Activated T-cell treated with anti-CD3 and anti-CD28 coated beads for 48 hours (primary cell): ENCODE data around the gene DTL.

Experiments used
- DNase-seq: peaks from one replicate; pipeline ENCODE4 v3.0.0-alpha.2; 2020; ENCODE audit warnings: low read depth

DTL gene

DNA sequence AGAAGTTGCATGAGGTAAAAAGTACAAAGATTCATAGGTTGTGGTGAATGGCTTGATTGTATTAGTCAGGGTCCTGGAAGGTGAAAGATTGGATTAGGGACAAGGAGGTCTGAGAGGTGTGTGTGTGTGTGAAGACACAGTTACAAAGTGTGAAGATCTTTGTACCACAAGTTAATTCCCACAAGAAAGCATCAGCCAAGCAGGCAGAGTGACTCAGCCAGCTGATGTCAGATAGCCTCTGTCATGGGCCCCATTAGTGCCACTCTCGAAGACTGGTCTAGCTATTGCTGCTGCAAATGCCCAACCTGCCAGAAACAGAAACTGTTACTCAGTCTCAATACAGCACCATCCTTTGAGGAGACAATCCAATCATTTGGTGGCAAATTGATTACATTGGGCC lies 96.5 kb downstream of the DTL start:
- DNase-seq: no peak

DNA sequence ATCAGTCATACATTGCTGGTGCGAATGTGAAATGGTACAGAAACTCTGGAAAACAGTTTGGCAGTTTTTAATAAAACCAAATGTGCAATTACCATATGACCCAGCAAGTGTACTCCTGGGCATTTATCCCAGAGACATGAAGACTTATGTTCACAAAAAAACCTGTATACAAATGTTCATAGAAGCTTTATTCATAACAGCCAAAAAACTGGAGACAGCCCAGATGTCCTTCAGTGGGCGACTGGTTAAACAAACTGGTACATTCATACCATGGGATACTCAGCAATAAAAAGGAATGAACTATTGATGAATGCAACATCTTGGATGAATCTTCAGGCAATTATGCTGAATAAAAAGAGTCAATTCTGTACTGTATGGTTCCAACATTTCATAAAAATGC lies 97.8 kb downstream of the DTL start:
- DNase-seq: no peak

DNA sequence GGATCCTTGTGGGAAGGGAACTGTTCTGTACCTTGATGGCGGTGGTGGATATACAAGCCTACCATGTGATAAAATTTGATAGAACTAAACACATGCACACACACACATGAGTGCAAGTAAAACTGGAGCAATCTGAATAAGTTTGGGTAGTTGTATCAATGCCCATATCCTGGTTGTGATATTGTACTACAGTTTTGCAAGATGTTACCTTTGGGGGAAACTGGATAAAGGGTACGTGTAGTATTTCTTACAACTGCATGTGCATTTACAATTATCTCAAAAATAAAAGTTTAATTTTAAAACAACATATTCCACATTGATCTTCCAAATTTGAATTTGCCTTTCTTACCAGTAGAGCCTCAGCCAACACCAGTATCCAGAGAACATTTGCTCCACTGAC lies 99.6 kb downstream of the DTL start:
- DNase-seq: no peak

DNA sequence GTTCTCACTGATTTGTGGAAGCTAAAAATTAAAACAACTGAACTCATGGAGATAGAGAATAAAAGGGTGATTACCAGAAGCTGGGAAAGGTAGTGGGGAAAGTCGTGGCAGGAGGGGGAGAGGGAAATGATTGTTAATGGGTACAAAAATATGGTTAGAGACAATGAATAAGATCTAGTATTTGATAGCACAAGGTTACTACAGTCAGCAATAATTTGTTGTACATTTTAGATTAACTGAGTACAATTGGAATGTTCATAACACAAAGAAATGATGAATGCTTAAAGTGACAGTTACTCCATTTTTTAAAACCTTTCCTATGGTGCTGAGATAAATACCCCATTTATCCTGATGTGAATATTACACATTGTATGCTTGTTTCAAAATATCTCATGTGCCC lies 102.3 kb downstream of the DTL start:
- no peak for DNase-seq

DNA sequence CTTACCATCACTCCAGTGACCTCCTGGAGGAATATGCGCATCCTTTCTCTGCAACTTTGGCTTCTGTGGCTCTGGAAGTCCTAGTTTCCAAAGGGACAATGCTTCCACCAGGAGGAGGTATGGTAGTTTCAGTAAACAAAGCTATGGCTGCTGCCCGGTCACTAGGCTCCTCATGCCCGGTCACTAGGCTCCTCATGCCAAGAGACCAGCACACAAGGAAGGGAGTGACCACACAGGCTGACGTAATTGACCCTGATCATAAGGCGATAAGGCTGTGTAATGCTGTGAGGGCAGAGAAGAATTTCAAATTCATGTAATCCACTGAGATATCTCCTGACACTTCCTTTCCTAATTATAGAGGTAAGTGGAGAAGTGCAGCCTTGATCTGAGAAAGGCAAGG lies 102.9 kb downstream of the DTL start:
- DNase-seq: no peak

DNA sequence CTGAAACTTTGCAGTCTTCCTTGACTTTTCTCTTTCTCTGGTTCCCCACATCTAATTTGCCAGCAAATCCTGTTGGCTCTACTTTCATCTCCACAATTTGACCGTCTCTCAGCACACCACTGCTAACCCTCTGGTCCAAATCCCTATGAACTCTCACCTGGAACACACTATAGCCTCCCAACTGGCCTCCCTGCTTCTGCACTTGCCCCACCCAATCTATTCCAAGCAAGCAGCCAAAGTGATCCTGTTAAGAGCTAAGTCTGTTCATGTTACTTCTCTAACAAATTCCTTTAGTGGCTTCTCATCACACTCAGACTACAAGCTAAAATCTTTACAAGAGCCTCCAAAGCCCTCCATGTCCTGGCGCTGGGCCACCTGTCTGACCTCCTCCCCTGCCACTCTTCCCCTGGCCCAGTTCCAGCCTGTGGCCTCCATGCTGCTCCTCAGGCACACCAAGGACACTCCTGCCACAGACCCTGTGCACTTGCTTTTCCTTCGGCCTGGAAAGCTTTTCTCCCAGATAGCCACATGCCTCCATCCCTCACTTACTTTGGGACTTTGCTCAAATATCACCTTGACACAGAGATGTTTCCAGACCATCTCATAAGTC lies 104.1 kb downstream of the DTL start:
- DNase-seq: no peak

DNA sequence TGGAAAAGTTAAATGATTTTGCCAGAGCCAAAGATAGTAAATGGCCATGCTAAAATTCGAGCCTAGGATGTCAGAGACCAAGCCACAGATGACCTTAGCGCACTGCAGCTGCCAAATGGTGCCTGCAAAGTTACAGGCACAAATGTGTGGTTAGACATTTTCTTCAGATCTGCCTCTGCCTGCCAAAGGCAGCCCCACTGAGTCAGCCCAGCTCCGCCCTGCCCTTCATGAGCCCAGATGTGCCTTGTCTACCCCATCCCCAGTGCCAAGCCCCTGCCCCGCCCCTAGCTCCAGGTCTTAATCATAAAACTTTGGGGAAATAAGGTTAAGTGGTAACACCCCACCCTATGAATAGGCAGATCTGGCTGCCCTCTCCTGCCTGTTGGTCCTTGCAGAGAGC lies 105.9 kb downstream of the DTL start:
- no peak for DNase-seq

DNA sequence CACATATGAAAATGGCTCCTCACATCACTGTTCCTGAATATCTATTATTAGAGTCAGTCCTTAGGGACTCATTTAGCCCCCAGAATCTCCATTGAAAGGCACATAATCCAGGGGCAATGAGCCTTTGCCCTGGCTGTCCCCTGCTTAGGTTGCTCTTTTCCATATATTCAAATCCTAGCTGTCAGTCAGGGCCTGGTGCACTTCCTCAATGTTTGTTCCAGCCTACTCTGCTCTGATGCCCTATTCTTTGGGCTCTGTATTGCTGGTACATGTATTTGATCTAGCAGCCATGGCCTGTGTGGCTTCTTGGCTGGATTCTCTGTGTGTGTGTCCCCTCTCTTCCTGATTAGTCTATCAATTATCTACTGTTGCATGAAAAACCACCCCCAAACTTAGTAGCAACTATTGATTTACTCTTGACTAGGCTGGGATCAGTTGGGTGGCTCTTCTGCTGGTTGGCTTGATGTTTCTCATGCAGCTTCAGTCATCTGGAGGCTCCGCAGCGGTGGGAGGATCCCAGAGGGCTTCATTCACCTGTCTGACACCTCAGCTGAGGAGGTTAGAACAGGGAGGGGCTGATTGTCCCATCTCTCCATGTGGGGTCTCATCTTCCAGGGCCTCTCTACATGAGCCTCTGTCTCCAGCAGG lies 107.5 kb downstream of the DTL start:
- DNase-seq: no peak

DNA sequence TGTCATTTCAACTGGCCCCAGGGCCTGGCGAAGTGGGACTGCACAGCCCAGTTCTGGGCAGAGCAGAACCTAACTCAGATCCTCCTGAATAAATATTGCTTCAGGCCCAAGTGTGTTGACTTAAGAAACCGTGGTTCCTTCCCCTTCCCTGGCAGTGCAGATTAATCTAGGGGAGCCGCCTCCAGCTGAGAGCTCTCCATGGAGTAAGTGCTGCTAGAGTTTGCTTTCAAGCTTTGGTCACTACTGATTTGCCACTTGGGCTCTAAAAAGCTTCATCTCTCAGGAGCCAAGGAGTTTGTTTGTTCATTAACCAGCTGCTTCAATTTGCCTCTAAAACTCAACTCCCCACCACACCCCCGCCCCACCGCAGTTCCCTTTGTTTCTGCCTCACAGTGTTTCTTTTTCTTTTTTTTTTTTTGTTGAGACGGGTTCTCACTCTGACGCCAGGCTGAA lies 112.1 kb downstream of the DTL start:
- DNase-seq: no peak

DNA sequence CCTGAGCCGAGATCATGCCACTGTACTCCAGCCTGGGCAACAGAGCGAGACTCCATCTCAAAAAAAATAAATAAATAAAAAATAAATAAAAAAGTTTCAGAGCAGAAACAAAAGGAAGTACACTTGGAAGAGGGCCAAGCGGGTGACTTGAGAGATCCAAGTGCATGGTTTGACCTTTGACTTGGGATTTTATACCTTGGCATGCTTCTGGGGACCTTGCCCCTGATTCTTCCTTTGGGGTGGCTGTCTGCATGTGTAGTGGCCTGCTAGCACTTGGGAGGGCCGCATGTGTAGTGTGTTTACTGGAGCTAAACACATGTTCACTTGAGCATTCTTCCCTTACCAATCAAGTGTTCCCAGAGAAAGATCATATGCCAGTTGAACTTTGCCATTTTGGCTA lies 114.0 kb downstream of the DTL start:
- DNase-seq: no peak

DNA sequence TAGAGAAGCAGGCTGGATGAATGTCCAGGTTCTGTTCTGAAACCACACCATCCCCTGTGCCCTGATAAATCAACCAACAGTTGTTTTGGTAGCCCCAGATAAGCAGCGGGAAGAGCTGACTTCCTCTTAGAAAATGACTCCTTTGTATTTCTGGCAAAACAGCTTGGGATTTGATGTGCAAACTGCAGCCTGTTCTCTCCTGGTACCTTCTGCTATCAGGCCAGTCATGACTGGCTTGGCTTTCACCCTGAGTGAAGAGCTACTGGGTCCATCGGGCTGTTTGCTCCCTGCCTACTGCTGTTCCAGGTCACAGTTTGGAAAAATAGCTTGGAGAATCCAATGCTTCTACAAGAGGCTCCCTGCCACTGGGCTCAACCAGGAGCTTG lies 116.8 kb downstream of the DTL start:
- no peak for DNase-seq

DNA sequence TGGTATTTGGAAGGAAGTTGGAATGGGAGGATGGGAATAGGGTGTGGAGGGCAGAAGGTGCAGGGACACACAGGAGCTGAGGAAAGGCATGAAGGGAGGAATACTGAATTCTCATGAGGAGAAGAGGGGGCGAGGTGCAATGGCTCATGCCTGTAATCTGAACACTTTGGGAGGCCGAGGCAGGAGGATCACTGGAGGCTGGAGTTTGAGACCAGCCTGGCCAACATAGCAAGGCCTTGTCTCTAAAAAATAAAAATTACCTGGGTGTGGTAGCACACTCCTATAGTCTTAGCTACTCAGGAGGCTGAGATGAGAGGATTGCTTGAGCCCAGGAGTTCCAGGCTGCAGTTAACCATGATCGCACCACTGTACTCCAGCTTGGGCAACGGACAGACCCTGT lies 117.3 kb downstream of the DTL start:
- no peak for DNase-seq

DNA sequence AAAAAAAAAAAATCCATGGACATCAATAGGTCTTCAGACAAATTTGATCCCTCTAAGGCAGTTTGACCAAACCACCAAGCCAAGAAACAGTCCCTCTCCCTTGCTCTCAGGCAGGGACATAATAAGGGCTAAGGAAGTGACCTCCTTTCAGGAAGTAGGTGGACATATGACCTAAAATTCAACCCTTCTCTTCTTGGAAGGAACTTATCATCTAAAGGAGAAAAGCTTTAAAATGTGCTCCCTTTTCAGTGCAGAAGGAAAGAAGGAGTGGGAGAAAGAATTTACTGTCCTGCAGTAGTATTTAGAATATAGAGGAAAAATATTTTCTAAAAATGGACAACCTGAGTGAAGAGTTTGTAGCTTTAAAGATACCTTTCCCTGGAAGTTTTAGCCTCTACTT lies 118.1 kb downstream of the DTL start:
- no peak for DNase-seq
